PC-9 (cell line): Measurements from ENCODE around the gene SHISA9. TPM values are rescaled to one million over a fixed set of nuclear protein-coding genes. Genes with fewer than 3 reads are reported as not detected.

Experiments used
- BruUV-seq: library from RNA; stranded (reverse); fragments of 400-500 nt; replicated peaks from 2 replicates; lab custom pipeline; 2021; lab: Mats Ljungman, UMichigan
- CTCF ChIA-PET: fragments of 300-600 bp; sonication (Branson Sonifier 250); formaldehyde crosslinking; loops from one replicate; lab custom pipeline; 2022; ENCODE audit warnings: antibody characterized with exemption; lab: Charles Lee
- POLR2A ChIA-PET: fragments of 300-600 bp; sonication (Branson Sonifier 250); formaldehyde crosslinking; loops from one replicate; lab custom pipeline; 2022; ENCODE audit warnings: antibody characterized with exemption; ENCODE audit not compliant: unreplicated experiment; lab: Charles Lee
- DNase-seq, 2 experiments: peaks; one replicate each; pipeline versions ENCODE4 v3.0.0 to v3.0.0-alpha.2; 2015 to 2022; ENCODE audit warnings: mixed read lengths in 1 of 2
- H2AFZ ChIP-seq: fragments of 200-600 bp; sonication (generic); 2 replicates; pipeline ENCODE4 v1.8.1; 2017; ENCODE audit warnings: antibody characterized with exemption
- H3F3A ChIP-seq: fragments of 200-600 bp; sonication (generic); 2 replicates; pipeline ENCODE4 v1.8.1; 2017; ENCODE audit warnings: antibody characterized with exemption, mild to moderate bottlenecking, low read depth; ENCODE audit not compliant: insufficient read depth
- H3K27ac ChIP-seq: fragments of 200-600 bp; sonication (generic); 2 replicates; pipeline ENCODE4 v1.6.1; 2016; ENCODE audit warnings: mixed run types
- H3K27me3 ChIP-seq: fragments of 200-600 bp; sonication (generic); 2 replicates; pipeline ENCODE4 v1.6.1; 2016; ENCODE audit warnings: low read depth, mixed run types; ENCODE audit not compliant: insufficient read depth
- H3K36me3 ChIP-seq: fragments of 200-600 bp; sonication (generic); 2 replicates; pipeline ENCODE4 v1.6.1; 2016; ENCODE audit warnings: low read depth, mixed run types
- H3K4me1 ChIP-seq: fragments of 200-600 bp; sonication (generic); replicated peaks from 2 replicates; pipeline ENCODE4 v1.6.1; 2016; ENCODE audit warnings: mixed run types; ENCODE audit not compliant: insufficient read depth
- H3K4me2 ChIP-seq: fragments of 200-600 bp; sonication (generic); 2 replicates; pipeline ENCODE4 v1.6.1; 2017; ENCODE audit warnings: mixed run types
- H3K4me3 ChIP-seq: fragments of 200-600 bp; sonication (generic); 2 replicates; pipeline ENCODE4 v1.6.1; 2016; ENCODE audit warnings: mixed run types
- H3K79me2 ChIP-seq: fragments of 200-600 bp; sonication (generic); 2 replicates; pipeline ENCODE4 v1.6.1; 2017; ENCODE audit warnings: low read depth, mixed run types
- H3K9me2 ChIP-seq: fragments of 200-600 bp; sonication (generic); 2 replicates; pipeline ENCODE4 v1.8.1; 2017; ENCODE audit warnings: mild to moderate bottlenecking; ENCODE audit not compliant: insufficient read depth
- H3K9me3 ChIP-seq: fragments of 200-600 bp; sonication (generic); 2 replicates; pipeline ENCODE4 v1.8.1; 2016; ENCODE audit warnings: low read depth; ENCODE audit not compliant: insufficient read depth
- H4K20me1 ChIP-seq: fragments of 200-600 bp; sonication (generic); 2 replicates; pipeline ENCODE4 v1.8.1; 2017; ENCODE audit not compliant: insufficient read depth
- CTCF ChIP-seq: fragments of 200-600 bp; sonication (generic); conservative IDR thresholded peaks from 2 replicates; pipeline ENCODE4 v1.6.1; 2017; ENCODE audit warnings: mixed run types, antibody characterized with exemption, mild to moderate bottlenecking, moderate library complexity
- EZH2 ChIP-seq: fragments of 200-600 bp; sonication (generic); IDR thresholded peaks from 2 replicates; pipeline ENCODE4 v1.8.0; 2017; ENCODE audit warnings: antibody characterized with exemption, low read depth
- intact Hi-C: fragments of 100-400 bp; cut with micrococcal nuclease; formaldehyde crosslinking; loops from one replicate; pipeline ENCODE4 v1.10.0; 2022; ENCODE audit not compliant: unreplicated experiment
- total RNA-seq: library from RNA; stranded (reverse); gene quantifications from 2 replicates; pipeline ENCODE4 v1.2.3, GENCODE V29; 2021

SHISA9 gene
- total RNA-seq, 1 experiment from 2014 or later: 80.5 TPM

- Histone ChIP-seq H3K9me2 (no peaks in the 10 kb centered on the region; the same call in 1 of the 2 replicates), H4K20me1 (peaks cover 21% of the 10 kb centered on the region; the same call in 1 of the 2 replicates), H3K79me2 (peaks cover 54% of the 10 kb centered on the region), H3K9me3 (no peaks in the 10 kb centered on the region; the same call in 1 of the 2 replicates), H3K27ac (no peak overlapping the region), H3K4me2 (no peak overlapping the region), H3K36me3 (peaks cover 12% of the 10 kb centered on the region; the same call in 1 of the 2 replicates), H3K27me3 (no peaks in the 10 kb centered on the region), H3K4me3 (no peak overlapping the region), H2AFZ (no peak overlapping the region), H3K4me1 (no peaks in the 10 kb centered on the region), H3F3A (peaks cover 6% of the 10 kb centered on the region; the same call in 1 of the 2 replicates)
- BruUV-seq: no TSS peak
- no peak for DNase-seq
- ChIA-PET POLR2A (interaction anchor here (0.7 kb wide), 1 partner anchor 25 kb away, joined by 8 read pairs; no protein-coding TSS in a partner anchor), CTCF (no interaction called here)
- no peak for TF ChIP-seq EZH2
- no peak for TF ChIP-seq CTCF
- intact Hi-C loops: no loop called here
These were observed 229.2 kb downstream of the SHISA9 start for GRCh38 chr16:13130586-13130985.

GRCh38 chr16:13134836-13135235 lies 233.4 kb downstream of the SHISA9 start:
- ChIA-PET POLR2A (no interaction called here), CTCF (no interaction called here)
- no peak overlapping the region for H3K4me2 ChIP-seq
- no peak overlapping the region for H3K4me3 ChIP-seq
- no peaks in the 10 kb centered on the region for H3K27me3 ChIP-seq
- intact Hi-C loops: no loop called here
- H3K9me2 ChIP-seq: no peaks in the 10 kb centered on the region; the same call in 1 of the 2 replicates
- H3F3A ChIP-seq: no peaks in the 10 kb centered on the region; the same call in 1 of the 2 replicates
- BruUV-seq: no TSS peak
- no peak overlapping the region for H3K27ac ChIP-seq
- H4K20me1 ChIP-seq: peaks cover 45% of the 10 kb centered on the region
- no peak overlapping the region for H2AFZ ChIP-seq
- no peaks in the 10 kb centered on the region; the same call in 1 of the 2 replicates for H3K9me3 ChIP-seq
- H3K79me2 ChIP-seq: peaks cover 45% of the 10 kb centered on the region
- peaks cover 12% of the 10 kb centered on the region; the same call in 1 of the 2 replicates for H3K36me3 ChIP-seq
- TF ChIP-seq CTCF (no peak), EZH2 (no peak)
- DNase-seq: no peak
- no peaks in the 10 kb centered on the region for H3K4me1 ChIP-seq

GRCh38 chr16:13136901-13137300 lies 235.5 kb downstream of the SHISA9 start:
- Histone ChIP-seq H3F3A (no peaks in the 10 kb centered on the region), H3K27me3 (no peaks in the 10 kb centered on the region), H2AFZ (no peak overlapping the region), H3K9me2 (no peaks in the 10 kb centered on the region), H4K20me1 (peaks cover 39% of the 10 kb centered on the region), H3K4me2 (no peak overlapping the region), H3K9me3 (no peaks in the 10 kb centered on the region; the same call in 1 of the 2 replicates), H3K27ac (no peak overlapping the region), H3K36me3 (peaks cover 12% of the 10 kb centered on the region; the same call in 1 of the 2 replicates), H3K4me1 (no peaks in the 10 kb centered on the region), H3K79me2 (peaks cover 34% of the 10 kb centered on the region), H3K4me3 (no peak overlapping the region)
- no TSS peak for BruUV-seq
- TF ChIP-seq CTCF (no peak), EZH2 (no peak)
- no peak for DNase-seq
- POLR2A ChIA-PET: no interaction called here
- CTCF ChIA-PET: no interaction called here
- intact Hi-C loops: no loop called here
